ENCODE results near the gene HIP1.

HIP1 gene

GRCh38 chr7:75667938-75668337 lies 70.8 kb downstream of the HIP1 start:
- DNase-seq, result no peak

- DNase-seq, result no peak
Measured at GRCh38 chr7:75663302-75663907, 75.3 kb downstream of the HIP1 start.

- DNase-seq, result no peak
Measured at GRCh38 chr7:75662579-75663301, 76.0 kb downstream of the HIP1 start.

GRCh38 chr7:75660566-75661215 lies 78.0 kb downstream of the HIP1 start:
- no peak for DNase-seq

- no peak for DNase-seq
Measured at GRCh38 chr7:75658802-75659201, 79.9 kb downstream of the HIP1 start.

GRCh38 chr7:75658369-75658768 lies 80.4 kb downstream of the HIP1 start:
- DNase-seq, result no peak

GRCh38 chr7:75657866-75658265 lies 80.9 kb downstream of the HIP1 start:
- no peak for DNase-seq

GRCh38 chr7:75656740-75657139 lies 82.0 kb downstream of the HIP1 start:
- no peak for DNase-seq

- DNase-seq, result no peak
Measured at GRCh38 chr7:75655536-75655935, 83.2 kb downstream of the HIP1 start.

- no peak for DNase-seq
Measured at GRCh38 chr7:75654855-75655254, 83.9 kb downstream of the HIP1 start.

GRCh38 chr7:75653651-75654050 lies 85.1 kb downstream of the HIP1 start:
- no peak for DNase-seq

- no peak for DNase-seq
Measured at GRCh38 chr7:75652788-75653187, 86.0 kb downstream of the HIP1 start.

- no peak for DNase-seq
Measured at GRCh38 chr7:75650681-75651080, 88.1 kb downstream of the HIP1 start.

GRCh38 chr7:75650062-75650461 lies 88.7 kb downstream of the HIP1 start:
- DNase-seq, result no peak

- DNase-seq, result no peak
Measured at GRCh38 chr7:75649462-75649861, 89.3 kb downstream of the HIP1 start.

GRCh38 chr7:75647709-75648438 lies 90.9 kb downstream of the HIP1 start:
- DNase-seq, result no peak

GRCh38 chr7:75646571-75647102 lies 92.1 kb downstream of the HIP1 start:
- no peak for DNase-seq

- no peak for DNase-seq
Measured at GRCh38 chr7:75645570-75645969, 93.2 kb downstream of the HIP1 start.

- DNase-seq, result no peak
Measured at GRCh38 chr7:75644589-75644988, 94.2 kb downstream of the HIP1 start.

- DNase-seq, result no peak
Measured at GRCh38 chr7:75642810-75643486, 95.8 kb downstream of the HIP1 start.

GRCh38 chr7:75640201-75640600 lies 98.5 kb downstream of the HIP1 start:
- DNase-seq, result no peak

- no peak for DNase-seq
Measured at GRCh38 chr7:75639886-75640190, 98.9 kb downstream of the HIP1 start.

All from T1000 (cell line).